Heart left ventricle (tissue), 13 donors: Measurements from ENCODE around the gene ZCCHC13.

Experiments
- POLR2A ChIP-seq, 2 donors: fragments of 450-650 bp; IDR thresholded peaks; one replicate each; pipeline ENCODE4 v1.6.1; 2017; ENCODE audit warnings: antibody characterized with exemption in 2 of 2, mild to moderate bottlenecking in 2 of 2, moderate library complexity in 2 of 2
- TF ChIP-seq, protein P1 (sequence below), 12 donors: fragments of 200-600 bp; sonication (generic) in 4 of 12; IDR thresholded peaks; one replicate each; pipeline versions ENCODE4 v1.5.0 to v1.8.0; 2018 to 2022; ENCODE audit warnings: antibody characterized with exemption in 12 of 12, mild to moderate bottlenecking in 5 of 12
- donor health status: ischemic (EF 13 %, LVEDD 7.1; RV severe dilation, severe dysfunction).
- donor health status: DM: no; HTN: yes; CAD: no.
- donor health status: DM: no; HTN: no; CAD: no.
- donor health status: ischemic (EF 25% LVEDD 6.9; RV normal size, moderate dysfunction).
- donor health status: ischemic (EF 25% LVEDD 5.7; RV mildly dilated, moderate dysfunction).
- donor health status: ischemic (EF 35%, LVEDD 5.7; RV mildly dilated, moderate dysfunction).
- donor health status: nonischemic (EF 11% LVEDD 7.7; RV severe dilation, severe dysfunction).
- donor health status: DM: yes; HTN: yes; CAD: no.
- donor health status: PGD.
- donor health status: ischemic (EF 29% LVEDD 5.4; RV normal size, mild dysfunction).
- donor health status: nonischemic (EF 23%, LVEDD 6.1; RV moderate dilation, normal function).

DNA sequence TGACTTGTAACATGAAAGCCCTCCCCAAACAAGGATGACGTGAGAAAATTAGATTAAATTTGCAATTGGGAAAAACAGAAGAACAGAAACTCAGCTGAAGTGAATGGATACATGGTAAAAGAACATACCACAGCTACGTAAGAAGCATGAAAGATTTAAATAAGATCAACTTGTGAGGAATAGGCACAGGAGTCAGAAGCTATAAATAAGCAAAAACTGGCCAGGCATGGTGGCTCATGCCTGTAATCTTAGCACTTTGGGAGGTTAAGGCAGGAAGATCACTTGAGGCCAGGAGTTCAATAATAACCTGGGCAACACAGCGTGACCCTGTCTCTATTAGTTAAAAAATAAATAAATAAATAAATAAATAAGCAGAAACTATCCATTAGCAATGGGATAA lies 33.6 kb upstream of the ZCCHC13 start:
- TF ChIP-seq, protein P1, sequence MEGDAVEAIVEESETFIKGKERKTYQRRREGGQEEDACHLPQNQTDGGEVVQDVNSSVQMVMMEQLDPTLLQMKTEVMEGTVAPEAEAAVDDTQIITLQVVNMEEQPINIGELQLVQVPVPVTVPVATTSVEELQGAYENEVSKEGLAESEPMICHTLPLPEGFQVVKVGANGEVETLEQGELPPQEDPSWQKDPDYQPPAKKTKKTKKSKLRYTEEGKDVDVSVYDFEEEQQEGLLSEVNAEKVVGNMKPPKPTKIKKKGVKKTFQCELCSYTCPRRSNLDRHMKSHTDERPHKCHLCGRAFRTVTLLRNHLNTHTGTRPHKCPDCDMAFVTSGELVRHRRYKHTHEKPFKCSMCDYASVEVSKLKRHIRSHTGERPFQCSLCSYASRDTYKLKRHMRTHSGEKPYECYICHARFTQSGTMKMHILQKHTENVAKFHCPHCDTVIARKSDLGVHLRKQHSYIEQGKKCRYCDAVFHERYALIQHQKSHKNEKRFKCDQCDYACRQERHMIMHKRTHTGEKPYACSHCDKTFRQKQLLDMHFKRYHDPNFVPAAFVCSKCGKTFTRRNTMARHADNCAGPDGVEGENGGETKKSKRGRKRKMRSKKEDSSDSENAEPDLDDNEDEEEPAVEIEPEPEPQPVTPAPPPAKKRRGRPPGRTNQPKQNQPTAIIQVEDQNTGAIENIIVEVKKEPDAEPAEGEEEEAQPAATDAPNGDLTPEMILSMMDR (IDR thresholded peaks at IDR 0.05): no peak
- TF ChIP-seq POLR2A (IDR thresholded peaks at IDR 0.05): no peak
